ENCODE results near the gene SF3A2.

DNA sequence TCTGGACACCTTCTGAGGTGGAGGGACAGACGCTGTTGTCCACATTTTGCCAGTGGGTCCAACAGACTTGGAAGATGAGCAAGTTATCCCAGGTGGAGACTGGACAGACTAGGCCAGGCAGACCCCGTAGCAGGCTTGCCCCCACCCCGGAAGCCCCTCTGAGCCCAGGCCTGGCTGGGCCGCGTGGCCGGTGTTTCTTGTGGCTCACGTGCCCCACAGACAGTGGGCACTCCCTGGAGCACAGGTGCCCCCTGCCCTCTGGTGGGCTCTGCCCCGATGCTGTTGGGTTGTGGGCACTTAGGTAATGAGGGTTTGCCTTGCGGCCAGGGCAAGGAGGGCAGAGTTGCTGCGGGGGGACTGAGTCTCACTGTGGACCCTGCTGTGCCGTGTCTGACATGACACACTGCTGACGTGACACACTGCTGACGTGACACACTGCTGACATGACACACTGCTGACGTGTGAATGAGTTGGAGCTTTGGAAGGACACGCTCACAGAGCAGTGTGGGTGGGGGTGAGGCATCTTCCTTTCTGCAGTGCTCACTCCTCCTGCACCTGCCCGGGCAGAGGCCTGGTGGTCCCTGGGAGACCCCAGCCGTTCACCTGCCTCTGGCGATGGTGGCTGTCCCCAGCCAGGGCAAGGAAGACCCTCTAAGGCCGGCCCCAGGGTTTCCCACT, 47.8 kb upstream of the SF3A2 start:
- no peak for TF ChIP-seq EZH2phosphoT487 (conservative IDR thresholded peaks at IDR 0.05; ENCODE audit: low read length)
- TF ChIP-seq, protein P1, sequence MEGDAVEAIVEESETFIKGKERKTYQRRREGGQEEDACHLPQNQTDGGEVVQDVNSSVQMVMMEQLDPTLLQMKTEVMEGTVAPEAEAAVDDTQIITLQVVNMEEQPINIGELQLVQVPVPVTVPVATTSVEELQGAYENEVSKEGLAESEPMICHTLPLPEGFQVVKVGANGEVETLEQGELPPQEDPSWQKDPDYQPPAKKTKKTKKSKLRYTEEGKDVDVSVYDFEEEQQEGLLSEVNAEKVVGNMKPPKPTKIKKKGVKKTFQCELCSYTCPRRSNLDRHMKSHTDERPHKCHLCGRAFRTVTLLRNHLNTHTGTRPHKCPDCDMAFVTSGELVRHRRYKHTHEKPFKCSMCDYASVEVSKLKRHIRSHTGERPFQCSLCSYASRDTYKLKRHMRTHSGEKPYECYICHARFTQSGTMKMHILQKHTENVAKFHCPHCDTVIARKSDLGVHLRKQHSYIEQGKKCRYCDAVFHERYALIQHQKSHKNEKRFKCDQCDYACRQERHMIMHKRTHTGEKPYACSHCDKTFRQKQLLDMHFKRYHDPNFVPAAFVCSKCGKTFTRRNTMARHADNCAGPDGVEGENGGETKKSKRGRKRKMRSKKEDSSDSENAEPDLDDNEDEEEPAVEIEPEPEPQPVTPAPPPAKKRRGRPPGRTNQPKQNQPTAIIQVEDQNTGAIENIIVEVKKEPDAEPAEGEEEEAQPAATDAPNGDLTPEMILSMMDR (IDR thresholded peaks at IDR 0.05; ENCODE audit: insufficient read depth, low read length, poor library complexity, severe bottlenecking), result no peak

Data from SU-DHL-6 (cell line).